ENCODE measurements around the gene RAF1.

DNA sequence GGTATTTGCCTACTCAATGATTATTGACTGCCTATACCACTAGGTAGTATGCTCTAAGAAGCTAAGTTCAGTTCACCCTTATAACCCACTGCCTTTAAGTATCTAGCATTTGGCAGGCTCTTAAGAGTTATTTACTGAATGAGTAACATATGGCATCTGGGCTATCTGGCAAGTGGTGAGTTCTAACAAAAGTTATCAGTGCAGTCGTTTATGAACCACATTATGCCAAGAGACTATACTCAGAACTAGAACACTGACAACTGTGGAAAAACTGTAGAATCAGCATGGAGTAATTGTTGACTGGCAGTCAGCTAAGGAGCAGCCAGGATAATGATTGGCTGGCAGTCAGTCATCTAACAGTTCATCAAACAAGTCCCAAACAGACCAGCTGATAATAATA lies 25.8 kb downstream of the RAF1 start:
- no peak for TF ChIP-seq POLR2AphosphoS5 (IDR thresholded peaks at IDR 0.05; ENCODE audit: low read depth)
- TF ChIP-seq, protein P1, sequence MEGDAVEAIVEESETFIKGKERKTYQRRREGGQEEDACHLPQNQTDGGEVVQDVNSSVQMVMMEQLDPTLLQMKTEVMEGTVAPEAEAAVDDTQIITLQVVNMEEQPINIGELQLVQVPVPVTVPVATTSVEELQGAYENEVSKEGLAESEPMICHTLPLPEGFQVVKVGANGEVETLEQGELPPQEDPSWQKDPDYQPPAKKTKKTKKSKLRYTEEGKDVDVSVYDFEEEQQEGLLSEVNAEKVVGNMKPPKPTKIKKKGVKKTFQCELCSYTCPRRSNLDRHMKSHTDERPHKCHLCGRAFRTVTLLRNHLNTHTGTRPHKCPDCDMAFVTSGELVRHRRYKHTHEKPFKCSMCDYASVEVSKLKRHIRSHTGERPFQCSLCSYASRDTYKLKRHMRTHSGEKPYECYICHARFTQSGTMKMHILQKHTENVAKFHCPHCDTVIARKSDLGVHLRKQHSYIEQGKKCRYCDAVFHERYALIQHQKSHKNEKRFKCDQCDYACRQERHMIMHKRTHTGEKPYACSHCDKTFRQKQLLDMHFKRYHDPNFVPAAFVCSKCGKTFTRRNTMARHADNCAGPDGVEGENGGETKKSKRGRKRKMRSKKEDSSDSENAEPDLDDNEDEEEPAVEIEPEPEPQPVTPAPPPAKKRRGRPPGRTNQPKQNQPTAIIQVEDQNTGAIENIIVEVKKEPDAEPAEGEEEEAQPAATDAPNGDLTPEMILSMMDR (conservative IDR thresholded peaks at IDR 0.05; ENCODE audit: low read depth in 2 of 2): no peak
- TF ChIP-seq, protein P2, sequence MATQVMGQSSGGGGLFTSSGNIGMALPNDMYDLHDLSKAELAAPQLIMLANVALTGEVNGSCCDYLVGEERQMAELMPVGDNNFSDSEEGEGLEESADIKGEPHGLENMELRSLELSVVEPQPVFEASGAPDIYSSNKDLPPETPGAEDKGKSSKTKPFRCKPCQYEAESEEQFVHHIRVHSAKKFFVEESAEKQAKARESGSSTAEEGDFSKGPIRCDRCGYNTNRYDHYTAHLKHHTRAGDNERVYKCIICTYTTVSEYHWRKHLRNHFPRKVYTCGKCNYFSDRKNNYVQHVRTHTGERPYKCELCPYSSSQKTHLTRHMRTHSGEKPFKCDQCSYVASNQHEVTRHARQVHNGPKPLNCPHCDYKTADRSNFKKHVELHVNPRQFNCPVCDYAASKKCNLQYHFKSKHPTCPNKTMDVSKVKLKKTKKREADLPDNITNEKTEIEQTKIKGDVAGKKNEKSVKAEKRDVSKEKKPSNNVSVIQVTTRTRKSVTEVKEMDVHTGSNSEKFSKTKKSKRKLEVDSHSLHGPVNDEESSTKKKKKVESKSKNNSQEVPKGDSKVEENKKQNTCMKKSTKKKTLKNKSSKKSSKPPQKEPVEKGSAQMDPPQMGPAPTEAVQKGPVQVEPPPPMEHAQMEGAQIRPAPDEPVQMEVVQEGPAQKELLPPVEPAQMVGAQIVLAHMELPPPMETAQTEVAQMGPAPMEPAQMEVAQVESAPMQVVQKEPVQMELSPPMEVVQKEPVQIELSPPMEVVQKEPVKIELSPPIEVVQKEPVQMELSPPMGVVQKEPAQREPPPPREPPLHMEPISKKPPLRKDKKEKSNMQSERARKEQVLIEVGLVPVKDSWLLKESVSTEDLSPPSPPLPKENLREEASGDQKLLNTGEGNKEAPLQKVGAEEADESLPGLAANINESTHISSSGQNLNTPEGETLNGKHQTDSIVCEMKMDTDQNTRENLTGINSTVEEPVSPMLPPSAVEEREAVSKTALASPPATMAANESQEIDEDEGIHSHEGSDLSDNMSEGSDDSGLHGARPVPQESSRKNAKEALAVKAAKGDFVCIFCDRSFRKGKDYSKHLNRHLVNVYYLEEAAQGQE (IDR thresholded peaks at IDR 0.05; ENCODE audit: unreplicated experiment): no peak
- TF ChIP-seq EZH2phosphoT487 (IDR thresholded peaks at IDR 0.05; ENCODE audit: unreplicated experiment): no peak
- no peak for TF ChIP-seq JUNB (IDR thresholded peaks at IDR 0.05; ENCODE audit: unreplicated experiment)
- TF ChIP-seq EZH2 (IDR thresholded peaks at IDR 0.05; ENCODE audit: low read depth, unreplicated experiment): no peak
- TF ChIP-seq, protein P3, sequence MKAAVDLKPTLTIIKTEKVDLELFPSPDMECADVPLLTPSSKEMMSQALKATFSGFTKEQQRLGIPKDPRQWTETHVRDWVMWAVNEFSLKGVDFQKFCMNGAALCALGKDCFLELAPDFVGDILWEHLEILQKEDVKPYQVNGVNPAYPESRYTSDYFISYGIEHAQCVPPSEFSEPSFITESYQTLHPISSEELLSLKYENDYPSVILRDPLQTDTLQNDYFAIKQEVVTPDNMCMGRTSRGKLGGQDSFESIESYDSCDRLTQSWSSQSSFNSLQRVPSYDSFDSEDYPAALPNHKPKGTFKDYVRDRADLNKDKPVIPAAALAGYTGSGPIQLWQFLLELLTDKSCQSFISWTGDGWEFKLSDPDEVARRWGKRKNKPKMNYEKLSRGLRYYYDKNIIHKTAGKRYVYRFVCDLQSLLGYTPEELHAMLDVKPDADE (IDR thresholded peaks at IDR 0.05): no peak
- TF ChIP-seq, protein P4, sequence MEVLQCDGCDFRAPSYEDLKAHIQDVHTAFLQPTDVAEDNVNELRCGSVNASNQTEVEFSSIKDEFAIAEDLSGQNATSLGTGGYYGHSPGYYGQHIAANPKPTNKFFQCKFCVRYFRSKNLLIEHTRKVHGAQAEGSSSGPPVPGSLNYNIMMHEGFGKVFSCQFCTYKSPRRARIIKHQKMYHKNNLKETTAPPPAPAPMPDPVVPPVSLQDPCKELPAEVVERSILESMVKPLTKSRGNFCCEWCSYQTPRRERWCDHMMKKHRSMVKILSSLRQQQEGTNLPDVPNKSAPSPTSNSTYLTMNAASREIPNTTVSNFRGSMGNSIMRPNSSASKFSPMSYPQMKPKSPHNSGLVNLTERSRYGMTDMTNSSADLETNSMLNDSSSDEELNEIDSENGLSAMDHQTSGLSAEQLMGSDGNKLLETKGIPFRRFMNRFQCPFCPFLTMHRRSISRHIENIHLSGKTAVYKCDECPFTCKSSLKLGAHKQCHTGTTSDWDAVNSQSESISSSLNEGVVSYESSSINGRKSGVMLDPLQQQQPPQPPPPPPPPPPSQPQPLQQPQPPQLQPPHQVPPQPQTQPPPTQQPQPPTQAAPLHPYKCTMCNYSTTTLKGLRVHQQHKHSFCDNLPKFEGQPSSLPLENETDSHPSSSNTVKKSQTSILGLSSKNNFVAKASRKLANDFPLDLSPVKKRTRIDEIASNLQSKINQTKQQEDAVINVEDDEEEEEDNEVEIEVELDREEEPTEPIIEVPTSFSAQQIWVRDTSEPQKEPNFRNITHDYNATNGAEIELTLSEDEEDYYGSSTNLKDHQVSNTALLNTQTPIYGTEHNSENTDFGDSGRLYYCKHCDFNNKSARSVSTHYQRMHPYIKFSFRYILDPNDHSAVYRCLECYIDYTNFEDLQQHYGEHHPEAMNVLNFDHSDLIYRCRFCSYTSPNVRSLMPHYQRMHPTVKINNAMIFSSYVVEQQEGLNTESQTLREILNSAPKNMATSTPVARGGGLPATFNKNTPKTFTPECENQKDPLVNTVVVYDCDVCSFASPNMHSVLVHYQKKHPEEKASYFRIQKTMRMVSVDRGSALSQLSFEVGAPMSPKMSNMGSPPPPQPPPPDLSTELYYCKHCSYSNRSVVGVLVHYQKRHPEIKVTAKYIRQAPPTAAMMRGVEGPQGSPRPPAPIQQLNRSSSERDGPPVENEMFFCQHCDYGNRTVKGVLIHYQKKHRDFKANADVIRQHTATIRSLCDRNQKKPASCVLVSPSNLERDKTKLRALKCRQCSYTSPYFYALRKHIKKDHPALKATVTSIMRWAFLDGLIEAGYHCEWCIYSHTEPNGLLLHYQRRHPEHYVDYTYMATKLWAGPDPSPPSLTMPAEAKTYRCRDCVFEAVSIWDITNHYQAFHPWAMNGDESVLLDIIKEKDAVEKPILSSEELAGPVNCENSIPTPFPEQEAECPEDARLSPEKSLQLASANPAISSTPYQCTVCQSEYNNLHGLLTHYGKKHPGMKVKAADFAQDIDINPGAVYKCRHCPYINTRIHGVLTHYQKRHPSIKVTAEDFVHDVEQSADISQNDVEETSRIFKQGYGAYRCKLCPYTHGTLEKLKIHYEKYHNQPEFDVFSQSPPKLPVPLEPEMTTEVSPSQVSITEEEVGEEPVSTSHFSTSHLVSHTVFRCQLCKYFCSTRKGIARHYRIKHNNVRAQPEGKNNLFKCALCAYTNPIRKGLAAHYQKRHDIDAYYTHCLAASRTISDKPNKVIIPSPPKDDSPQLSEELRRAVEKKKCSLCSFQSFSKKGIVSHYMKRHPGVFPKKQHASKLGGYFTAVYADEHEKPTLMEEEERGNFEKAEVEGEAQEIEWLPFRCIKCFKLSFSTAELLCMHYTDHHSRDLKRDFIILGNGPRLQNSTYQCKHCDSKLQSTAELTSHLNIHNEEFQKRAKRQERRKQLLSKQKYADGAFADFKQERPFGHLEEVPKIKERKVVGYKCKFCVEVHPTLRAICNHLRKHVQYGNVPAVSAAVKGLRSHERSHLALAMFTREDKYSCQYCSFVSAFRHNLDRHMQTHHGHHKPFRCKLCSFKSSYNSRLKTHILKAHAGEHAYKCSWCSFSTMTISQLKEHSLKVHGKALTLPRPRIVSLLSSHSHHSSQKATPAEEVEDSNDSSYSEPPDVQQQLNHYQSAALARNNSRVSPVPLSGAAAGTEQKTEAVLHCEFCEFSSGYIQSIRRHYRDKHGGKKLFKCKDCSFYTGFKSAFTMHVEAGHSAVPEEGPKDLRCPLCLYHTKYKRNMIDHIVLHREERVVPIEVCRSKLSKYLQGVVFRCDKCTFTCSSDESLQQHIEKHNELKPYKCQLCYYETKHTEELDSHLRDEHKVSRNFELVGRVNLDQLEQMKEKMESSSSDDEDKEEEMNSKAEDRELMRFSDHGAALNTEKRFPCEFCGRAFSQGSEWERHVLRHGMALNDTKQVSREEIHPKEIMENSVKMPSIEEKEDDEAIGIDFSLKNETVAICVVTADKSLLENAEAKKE (CRISPR knock-in tag; IDR thresholded peaks at IDR 0.05): no peak
- TF ChIP-seq CREB1 (CRISPR knock-in tag; IDR thresholded peaks at IDR 0.05; ENCODE audit: low read depth): no peak
- TF ChIP-seq STAT1 (IDR thresholded peaks at IDR 0.05; ENCODE audit: unreplicated experiment): no peak
- TF ChIP-seq ZNF331 (CRISPR knock-in tag; IDR thresholded peaks at IDR 0.05; ENCODE audit: low read depth): no peak
- TF ChIP-seq ZNF114 (CRISPR knock-in tag; IDR thresholded peaks at IDR 0.05): no peak
